Heart left ventricle (tissue), 16 donors: ENCODE results near the gene BAZ1B. TPM values are rescaled to one million over a fixed set of nuclear protein-coding genes. Genes with fewer than 3 reads are reported as not detected.

Source experiments
- ATAC-seq, 4 donors: fragments of 200-7000 bp; cut with Tn5 transposase; one replicate each; pipeline ENCODE4 v1.9.1; 2020 to 2022; ENCODE audit warnings: moderate library complexity in 4 of 4, mild to moderate bottlenecking in 3 of 4, moderate number of reproducible peaks in 1 of 4
- DNase-seq, 5 donors: peaks; one replicate each; pipeline ENCODE4 v3.0.0-alpha.2; 2020
- H3K27ac ChIP-seq, 12 donors: fragments of 200-600 bp; sonication (generic) in 4 of 12; one replicate each; pipeline versions ENCODE4 v1.5.0 to v1.8.0; 2016 to 2022; ENCODE audit warnings: mild to moderate bottlenecking in 2 of 12
- H3K27me3 ChIP-seq, 9 donors: fragments of 200-600 bp; sonication (generic) in 2 of 9; one replicate each; pipeline versions ENCODE4 v1.5.1 to v1.8.0; 2016 to 2022; ENCODE audit warnings: mild to moderate bottlenecking in 3 of 9
- H3K36me3 ChIP-seq, 9 donors: fragments of 200-600 bp; sonication (generic) in 2 of 9; one replicate each; pipeline versions ENCODE4 v1.5.0 to v1.8.0; 2018 to 2022; ENCODE audit warnings: mild to moderate bottlenecking in 2 of 9
- H3K4me1 ChIP-seq, 12 donors: fragments of 200-600 bp; sonication (generic) in 4 of 12; one replicate each; pipeline versions ENCODE4 v1.5.0 to v1.8.0; 2016 to 2022; ENCODE audit warnings: mild to moderate bottlenecking in 3 of 12
- H3K4me3 ChIP-seq, 12 donors: fragments of 200-600 bp; sonication (generic) in 4 of 12; one replicate each; pipeline versions ENCODE4 v1.5.0 to v1.8.0; 2017 to 2022; ENCODE audit warnings: mild to moderate bottlenecking in 9 of 12, moderate library complexity in 4 of 12
- H3K9me3 ChIP-seq, 12 donors: fragments of 200-600 bp; sonication (generic) in 4 of 12; one replicate each; pipeline versions ENCODE4 v1.5.0 to v1.8.0; 2016 to 2022; ENCODE audit warnings: mild to moderate bottlenecking in 1 of 12
- POLR2A ChIP-seq, 2 donors: fragments of 450-650 bp; IDR thresholded peaks; one replicate each; pipeline ENCODE4 v1.6.1; 2017; ENCODE audit warnings: antibody characterized with exemption in 2 of 2, mild to moderate bottlenecking in 2 of 2, moderate library complexity in 2 of 2
- WGBS, 4 donors: extraction: QIAGEN DNeasy Blood & Tissue Kit in 2 of 4; methylation state at CpG; one replicate each; pipeline versions ENCODE4 v1.1.5 to v1.1.7; 2013 to 2018; 5-methylcytosine and 5-hydroxymethylcytosine counted together
- intact Hi-C, 10 donors: fragments of 100-400 bp; cut with DNase I; formaldehyde crosslinking; loops; one replicate each; pipeline versions ENCODE4 v1.11.1 to v1.14.2; 2022
- long read RNA-seq, 3 donors: library from polyadenylated mRNA; unstranded; transcript quantifications; one replicate each; pipeline ENCODE4 v2.0.0, GENCODE V29; 2020 to 2021
- polyA plus RNA-seq, 2 donors: library from polyadenylated mRNA; stranded (reverse); fragments of 200-250 nt; gene quantifications; one replicate each; pipeline ENCODE4 v1.2.3, GENCODE V29; 2013
- total RNA-seq, 9 donors: library from RNA; depleted of rRNA in 2 of 9; stranded (reverse); fragments of >200 nt in 2 of 9; fragmentation: NEBNext Ultra II Directional in 3 of 9; extraction: Animal tissue kit (Norgen Biotek cat#: 25700) in 3 of 9; gene quantifications; one replicate each; pipeline versions ENCODE4 v1.1.0 to v1.2.4, GENCODE V29; 2016 to 2023
- TF ChIP-seq, protein P1 (sequence below), 12 donors: fragments of 200-600 bp; sonication (generic) in 4 of 12; IDR thresholded peaks; one replicate each; pipeline versions ENCODE4 v1.5.0 to v1.8.0; 2018 to 2022; ENCODE audit warnings: antibody characterized with exemption in 12 of 12, mild to moderate bottlenecking in 5 of 12
- donor health status: ischemic (EF 13 %, LVEDD 7.1; RV severe dilation, severe dysfunction).
- donor health status: healthy with polysubstance abuse.
- donor health status: DM: no; HTN: yes; CAD: no.
- donor health status: DM: no; HTN: no; CAD: no.
- donor health status: ischemic (EF 25% LVEDD 6.9; RV normal size, moderate dysfunction).
- donor health status: ischemic (EF 25% LVEDD 5.7; RV mildly dilated, moderate dysfunction).
- donor health status: healthy.
- donor health status: DM: yes; HTN: yes; CAD: no.
- donor health status: ischemic (EF 35%, LVEDD 5.7; RV mildly dilated, moderate dysfunction).
- donor health status: nonischemic (EF 11% LVEDD 7.7; RV severe dilation, severe dysfunction).
- donor health status: DM: yes; HTN: yes; CAD: no.
- donor health status: PGD.
- donor health status: ischemic (EF 29% LVEDD 5.4; RV normal size, mild dysfunction).
- donor health status: nonischemic (EF 23%, LVEDD 6.1; RV moderate dilation, normal function).

BAZ1B gene, protein sequence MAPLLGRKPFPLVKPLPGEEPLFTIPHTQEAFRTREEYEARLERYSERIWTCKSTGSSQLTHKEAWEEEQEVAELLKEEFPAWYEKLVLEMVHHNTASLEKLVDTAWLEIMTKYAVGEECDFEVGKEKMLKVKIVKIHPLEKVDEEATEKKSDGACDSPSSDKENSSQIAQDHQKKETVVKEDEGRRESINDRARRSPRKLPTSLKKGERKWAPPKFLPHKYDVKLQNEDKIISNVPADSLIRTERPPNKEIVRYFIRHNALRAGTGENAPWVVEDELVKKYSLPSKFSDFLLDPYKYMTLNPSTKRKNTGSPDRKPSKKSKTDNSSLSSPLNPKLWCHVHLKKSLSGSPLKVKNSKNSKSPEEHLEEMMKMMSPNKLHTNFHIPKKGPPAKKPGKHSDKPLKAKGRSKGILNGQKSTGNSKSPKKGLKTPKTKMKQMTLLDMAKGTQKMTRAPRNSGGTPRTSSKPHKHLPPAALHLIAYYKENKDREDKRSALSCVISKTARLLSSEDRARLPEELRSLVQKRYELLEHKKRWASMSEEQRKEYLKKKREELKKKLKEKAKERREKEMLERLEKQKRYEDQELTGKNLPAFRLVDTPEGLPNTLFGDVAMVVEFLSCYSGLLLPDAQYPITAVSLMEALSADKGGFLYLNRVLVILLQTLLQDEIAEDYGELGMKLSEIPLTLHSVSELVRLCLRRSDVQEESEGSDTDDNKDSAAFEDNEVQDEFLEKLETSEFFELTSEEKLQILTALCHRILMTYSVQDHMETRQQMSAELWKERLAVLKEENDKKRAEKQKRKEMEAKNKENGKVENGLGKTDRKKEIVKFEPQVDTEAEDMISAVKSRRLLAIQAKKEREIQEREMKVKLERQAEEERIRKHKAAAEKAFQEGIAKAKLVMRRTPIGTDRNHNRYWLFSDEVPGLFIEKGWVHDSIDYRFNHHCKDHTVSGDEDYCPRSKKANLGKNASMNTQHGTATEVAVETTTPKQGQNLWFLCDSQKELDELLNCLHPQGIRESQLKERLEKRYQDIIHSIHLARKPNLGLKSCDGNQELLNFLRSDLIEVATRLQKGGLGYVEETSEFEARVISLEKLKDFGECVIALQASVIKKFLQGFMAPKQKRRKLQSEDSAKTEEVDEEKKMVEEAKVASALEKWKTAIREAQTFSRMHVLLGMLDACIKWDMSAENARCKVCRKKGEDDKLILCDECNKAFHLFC (N-terminal part only)
- 10 to 100 TPM; 30.1 to 45.0 (median 41.5) TPM for total RNA-seq
- polyA plus RNA-seq, result 10 to 100 TPM; 19.0 to 31.5 TPM
- long read RNA-seq, donor 1, partial matches to known transcripts, result 23 of 25 reads
- long read RNA-seq, donor 1, other reads (novel, unspliced or antisense), result 2 of 25 reads
- long read RNA-seq, donor 2, partial matches to known transcripts, result 29 of 30 reads
- long read RNA-seq, donor 2, other reads (novel, unspliced or antisense), result 1 of 30 reads
- long read RNA-seq, donor 3, partial matches to known transcripts, result 37 of 38 reads
- long read RNA-seq, donor 3, other reads (novel, unspliced or antisense), result 1 of 38 reads

DNA sequence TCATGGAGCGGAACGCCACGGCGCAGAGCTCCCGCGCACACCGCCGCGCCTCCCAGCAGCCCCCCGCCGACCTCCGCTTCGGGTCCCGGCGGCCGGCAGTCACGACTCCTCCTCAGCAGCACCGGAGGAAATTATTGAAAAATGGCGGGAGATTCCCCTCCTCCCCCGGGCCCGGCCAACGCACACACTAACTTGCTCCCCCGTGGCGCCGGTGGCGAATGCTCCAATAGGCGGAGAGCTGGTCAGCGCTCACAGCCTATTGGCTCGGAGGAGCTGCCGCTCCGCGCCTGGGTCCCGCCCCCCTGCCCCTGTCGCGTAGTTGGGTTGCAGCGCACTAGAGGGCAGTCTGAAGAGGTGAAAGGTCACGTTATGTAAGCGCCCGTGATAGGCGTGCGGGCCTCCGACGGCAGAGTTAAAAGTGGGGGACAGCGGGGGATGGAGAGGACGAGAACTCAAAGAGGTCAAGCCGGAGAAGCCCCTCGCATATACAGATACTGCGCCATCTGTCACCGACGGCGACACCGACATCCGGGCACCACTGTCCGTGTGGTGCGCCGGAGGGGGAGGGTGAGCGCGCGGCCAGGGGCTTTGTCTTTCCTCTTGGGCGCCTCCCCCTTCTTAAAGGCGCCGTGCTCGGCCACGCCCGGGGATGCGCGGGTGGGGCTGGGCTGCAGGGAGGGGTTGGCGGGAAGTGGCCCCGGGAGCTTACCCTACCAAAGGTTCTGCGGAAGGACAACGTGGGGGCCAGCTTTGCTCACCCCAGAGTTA, at the start of gene BAZ1B:
TSS of gene BAZ1B (minus strand) at position 189 of the 768 bp plus-strand sequence. CDS start 360 bp downstream, outside the sequence.
- 0 to 1% (median 0%) methylated on average over 36 to 71 of the region's 71 CpGs for WGBS, 4 donors
- DNase-seq, result peak; percentile 99
- Histone ChIP-seq H3K4me3 (peak within 1 kb of the TSS; percentile 59 to 99 (median 90)), H3K27ac (peak within 1 kb of the TSS; percentile 81 to 97 (median 94)), H3K36me3 (peaks cover 0 to 13% (median 2%) of the 10 kb centered on the region in 9 donors), H3K4me1 (peaks cover 11 to 64% (median 36%) of the 10 kb centered on the region in 12 donors), H3K27me3 (no peaks in the 10 kb centered on the region), H3K9me3 (no peaks in the 10 kb centered on the region)
- peak; percentile 98 to 99 (median 98) for ATAC-seq
- TF ChIP-seq, protein P1, sequence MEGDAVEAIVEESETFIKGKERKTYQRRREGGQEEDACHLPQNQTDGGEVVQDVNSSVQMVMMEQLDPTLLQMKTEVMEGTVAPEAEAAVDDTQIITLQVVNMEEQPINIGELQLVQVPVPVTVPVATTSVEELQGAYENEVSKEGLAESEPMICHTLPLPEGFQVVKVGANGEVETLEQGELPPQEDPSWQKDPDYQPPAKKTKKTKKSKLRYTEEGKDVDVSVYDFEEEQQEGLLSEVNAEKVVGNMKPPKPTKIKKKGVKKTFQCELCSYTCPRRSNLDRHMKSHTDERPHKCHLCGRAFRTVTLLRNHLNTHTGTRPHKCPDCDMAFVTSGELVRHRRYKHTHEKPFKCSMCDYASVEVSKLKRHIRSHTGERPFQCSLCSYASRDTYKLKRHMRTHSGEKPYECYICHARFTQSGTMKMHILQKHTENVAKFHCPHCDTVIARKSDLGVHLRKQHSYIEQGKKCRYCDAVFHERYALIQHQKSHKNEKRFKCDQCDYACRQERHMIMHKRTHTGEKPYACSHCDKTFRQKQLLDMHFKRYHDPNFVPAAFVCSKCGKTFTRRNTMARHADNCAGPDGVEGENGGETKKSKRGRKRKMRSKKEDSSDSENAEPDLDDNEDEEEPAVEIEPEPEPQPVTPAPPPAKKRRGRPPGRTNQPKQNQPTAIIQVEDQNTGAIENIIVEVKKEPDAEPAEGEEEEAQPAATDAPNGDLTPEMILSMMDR (IDR thresholded peaks at IDR 0.05), result peak in 7 of 12 donors; percentile 6 to 47 (median 20)
- peak; percentile 32 to 75 for TF ChIP-seq POLR2A (IDR thresholded peaks at IDR 0.05)
- intact Hi-C loops, result loop anchor here in 7 of 10 donors (1.0 to 10.0 kb wide), 6 partner anchors 35 to 217 kb away; partner anchors contain the start of genes BCL7B (in 6 of the 7) and TBL2 (in 2 of the 7)

DNA sequence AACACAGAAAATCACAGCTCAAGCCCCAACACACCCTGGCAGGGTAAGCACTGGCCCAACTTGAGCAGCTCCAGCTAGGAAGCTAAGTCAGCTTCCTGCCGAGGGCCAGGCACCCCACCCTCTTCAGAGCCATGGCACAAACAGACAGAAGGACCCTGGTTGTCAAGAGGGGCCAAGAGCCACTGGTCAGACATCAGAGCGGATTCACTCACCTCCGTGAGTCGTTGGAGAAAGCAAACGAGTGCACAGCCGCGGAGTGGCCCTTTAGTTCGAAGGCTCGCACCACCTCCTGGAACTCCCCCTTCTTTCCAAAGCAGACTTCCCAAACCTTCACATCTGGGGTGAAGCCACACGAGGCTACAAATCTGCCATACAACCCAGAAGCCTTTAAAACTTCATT, 48.9 kb upstream of the BAZ1B start:
- TF ChIP-seq, protein P1 (IDR thresholded peaks at IDR 0.05), result no peak
- TF ChIP-seq POLR2A (IDR thresholded peaks at IDR 0.05), result no peak
- WGBS, 4 donors, result 88 to 95% (median 93%) methylated on average over 10 of the region's 10 CpGs
- intact Hi-C loops, result loop anchor here in 1 of 10 donors (10.0 kb wide), 1 partner anchor 46 kb away; the partner anchor contains the start of gene BAZ1B

DNA sequence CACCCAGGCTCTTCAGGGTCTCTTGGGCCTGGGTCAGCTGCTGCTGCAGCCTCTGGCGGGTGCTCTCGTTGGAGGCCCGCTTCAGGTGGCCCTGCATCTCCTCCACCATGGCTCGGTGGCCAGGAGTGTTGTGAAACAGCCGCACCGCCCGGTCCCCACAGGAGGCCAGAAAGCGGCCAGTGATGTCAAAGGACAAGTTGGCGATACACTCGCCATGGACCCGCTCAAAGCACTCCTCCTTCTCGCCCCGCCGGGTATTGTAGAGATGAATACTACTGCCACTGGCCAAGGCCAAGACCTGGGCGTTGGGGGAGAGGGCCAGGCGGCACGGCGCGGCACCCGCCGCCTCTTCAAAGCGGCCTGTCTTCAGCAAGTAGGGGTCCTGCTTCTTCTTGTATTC, 48.4 kb upstream of the BAZ1B start:
- Histone ChIP-seq H3K4me1 (peaks cover 0 to 10% (median 0%) of the 10 kb centered on the region in 12 donors), H3K9me3 (no peaks in the 10 kb centered on the region), H3K36me3 (peaks cover 0 to 68% (median 60%) of the 10 kb centered on the region in 9 donors), H3K27ac (no peak overlapping the region), H3K27me3 (no peaks in the 10 kb centered on the region), H3K4me3 (no peak overlapping the region)
- ATAC-seq (no peak), DNase-seq (no peak)
- WGBS, 4 donors, result 97 to 98% (median 97%) methylated on average over 22 of the region's 22 CpGs
- no peak for TF ChIP-seq POLR2A (IDR thresholded peaks at IDR 0.05)
- intact Hi-C loops, result loop anchor here in 1 of 10 donors (10.0 kb wide), 1 partner anchor 46 kb away; the partner anchor contains the start of gene BAZ1B

More for the DNA sequence above, 48.9 kb upstream of the BAZ1B start:
- ATAC-seq, result no peak
- Histone ChIP-seq H3K36me3 (peaks cover 0 to 73% (median 62%) of the 10 kb centered on the region in 9 donors), H3K27ac (no peak overlapping the region), H3K4me1 (peaks cover 0 to 5% (median 0%) of the 10 kb centered on the region in 12 donors), H3K27me3 (no peaks in the 10 kb centered on the region), H3K9me3 (no peaks in the 10 kb centered on the region), H3K4me3 (no peak overlapping the region)
- no peak for DNase-seq
